GM12891 (cell line): ENCODE measurements around the gene KCNK17.

Experiments
- PAX5 ChIP-seq: IDR thresholded peaks from 2 replicates; pipeline ENCODE4 v1.6.1; 2011; ENCODE audit warnings: low read length, moderate library complexity, mild to moderate bottlenecking; ENCODE audit not compliant: insufficient read depth, severe bottlenecking
- POLR2AphosphoS5 ChIP-seq: IDR thresholded peaks from 2 replicates; pipeline ENCODE4 v1.6.1; 2011; ENCODE audit warnings: low read depth, low read length, control low read depth
- TAF1 ChIP-seq: IDR thresholded peaks from 2 replicates; pipeline ENCODE4 v1.6.1; 2011; ENCODE audit warnings: low read depth, low read length, control low read depth

GRCh38 chr6:39296745-39297640 is 17.2 kb downstream of the KCNK17 start:
- TF ChIP-seq TAF1 (no peak), PAX5 (no peak), POLR2AphosphoS5 (no peak)
